H1 (cell line): ENCODE results near the gene AADAC. TPM values are rescaled to one million over a fixed set of nuclear protein-coding genes. Genes with fewer than 3 reads are reported as not detected.

Experiments
- polyA plus RNA-seq, 7 experiments: library from polyadenylated mRNA; depleted of rRNA in 3 of 7; stranded (reverse) in 5 of 7; unstranded in 2 of 7; fragments of >200 nt in 5 of 7; fragments of 200-250 nt in 2 of 7; gene quantifications; 1 replicate in 5 of 7; 2 replicates in 1 of 7; 4 replicates in 1 of 7; pipeline versions ENCODE4 v1.2.1 to v1.2.3, GENCODE V29; 2011 to 2013; ENCODE audit warnings: missing spikeins in 2 of 7, mixed read lengths in 2 of 7
- total RNA-seq: library from RNA; stranded (reverse); fragmentation: NEBNext Ultra II Directional; extraction: Animal tissue kit (Norgen Biotek cat#: 25700); gene quantifications from 2 replicates; pipeline ENCODE4 v1.2.1, GENCODE V29; 2021

AADAC gene
- total and polyA plus RNA-seq, 2 of the 8 experiments (the other 6 are each of a cell fraction or from before 2014, with no cell fraction given): not detected

Other genes starting within 250 kb of the AADAC start
- not detected in 2 replicates for gene AADACL2, start 80.2 kb upstream of the AADAC start, total RNA-seq
- not detected in 2 replicates for gene AADACL2, start 80.2 kb upstream of the AADAC start, polyA plus RNA-seq (2011; rRNA removed)
- gene SUCNR1, start 59.5 kb downstream of the AADAC start, total RNA-seq: not detected in 2 replicates
- not detected in 2 replicates for gene SUCNR1, start 59.5 kb downstream of the AADAC start, polyA plus RNA-seq (2011; rRNA removed)